Transverse colon (tissue), 4 donors: ENCODE results near the gene HLA-B. TPM values are rescaled to one million over a fixed set of nuclear protein-coding genes. Genes with fewer than 3 reads are reported as not detected.

ENCODE experiments used
- DNase-seq: peaks from one replicate; pipeline ENCODE4 v3.0.0-alpha.2; 2019
- H3K27ac ChIP-seq, 4 donors: fragments of 200-600 bp; sonication (generic); 2 replicates each; pipeline ENCODE4 v1.5.1; 2016 to 2018; ENCODE audit warnings: inconsistent platforms in 4 of 4
- H3K27me3 ChIP-seq: fragments of 200-600 bp; sonication (generic); 2 replicates; pipeline ENCODE4 v1.5.1; 2017; ENCODE audit warnings: inconsistent platforms
- H3K36me3 ChIP-seq, 4 donors: fragments of 200-600 bp; sonication (generic); 2 replicates each; pipeline ENCODE4 v1.5.1; 2017 to 2019; ENCODE audit warnings: inconsistent platforms in 4 of 4
- H3K4me1 ChIP-seq, 4 donors: fragments of 200-600 bp; sonication (generic); 2 replicates each; pipeline ENCODE4 v1.5.1; 2017 to 2020; ENCODE audit warnings: inconsistent platforms in 4 of 4
- H3K4me3 ChIP-seq, 4 donors: fragments of 200-600 bp; sonication (generic); 1 replicate in 1 of 4; 2 replicates in 3 of 4; pipeline versions ENCODE4 v1.5.1 to v1.6.1; 2017 to 2019; ENCODE audit warnings: inconsistent platforms in 4 of 4
- H3K9me3 ChIP-seq, 2 donors: fragments of 200-600 bp; sonication (generic); 2 replicates each; pipeline ENCODE4 v1.5.1; 2017 to 2019; ENCODE audit warnings: inconsistent platforms in 2 of 2
- CTCF ChIP-seq, 5 experiments: fragments of 200-600 bp in 3 of 5; fragments of 450-650 bp in 2 of 5; sonication (generic) in 3 of 5; IDR thresholded peaks; 1 replicate in 2 of 5; 2 replicates in 3 of 5; pipeline ENCODE4 v1.5.1; 2016 to 2017; ENCODE audit warnings: antibody characterized with exemption in 5 of 5, inconsistent platforms in 3 of 5, mild to moderate bottlenecking in 2 of 5, moderate library complexity in 1 of 5
- EP300 ChIP-seq: sonication (generic); formaldehyde crosslinking; IDR thresholded peaks from one replicate; pipeline ENCODE4 v1.6.1; 2017; ENCODE audit warnings: antibody characterized with exemption, low read depth
- POLR2A ChIP-seq: fragments of 450-650 bp; IDR thresholded peaks from one replicate; pipeline ENCODE4 v1.6.1; 2016; ENCODE audit warnings: antibody characterized with exemption, mild to moderate bottlenecking, moderate library complexity
- POLR2AphosphoS5 ChIP-seq, 3 donors: sonication (generic); formaldehyde crosslinking; IDR thresholded peaks; one replicate each; pipeline ENCODE4 v1.6.1; 2016; ENCODE audit warnings: antibody characterized with exemption in 3 of 3
- WGBS, 2 donors: methylation state at CpG; one replicate each; pipeline ENCODE4 v1.1.5; 2018; ENCODE audit warnings: low coverage in 1 of 2; 5-methylcytosine and 5-hydroxymethylcytosine counted together
- in situ Hi-C, 4 donors: fragments of 200-750 bp; cut with MboI; loops; one replicate each; pipeline versions ENCODE4 v1.15.0 to v1.15.1; 2017; ENCODE audit warnings: low sequenced_read_pairs in 3 of 4, low pct_ligation_motif_present in 1 of 4, low pct_unique_long_range_greater_than_20kb in 1 of 4
- intact Hi-C: fragments of 100-400 bp; cut with DNase I; formaldehyde crosslinking; loops from one replicate; pipeline ENCODE4 v1.15.1; 2023; ENCODE audit warnings: low total_unique reads
- total RNA-seq, 4 donors: library from RNA; depleted of rRNA; stranded (reverse); fragments of >200 nt; gene quantifications; one replicate each; pipeline ENCODE4 v1.1.0, GENCODE V29; 2016

The HLA-B gene
- total RNA-seq, 4 donors from 2014 or later, result 915 to 3,432 (median 2,814) TPM

GRCh38 chr6:31381666-31382065, 24.7 kb upstream of the HLA-B start:
- Histone ChIP-seq H3K36me3 (no peaks in the 10 kb centered on the region), H3K4me3 (no peak overlapping the region), H3K27ac (no peak overlapping the region), H3K27me3 (peaks cover 8% of the 10 kb centered on the region), H3K4me1 (peaks cover 0 to 19% (median 5%) of the 10 kb centered on the region in 4 donors), H3K9me3 (no peaks in the 10 kb centered on the region)
- TF ChIP-seq CTCF (IDR thresholded peaks at IDR 0.05), result no peak
- TF ChIP-seq EP300, result no peak
- TF ChIP-seq POLR2A, result no peak
- no peak for TF ChIP-seq POLR2AphosphoS5 (IDR thresholded peaks at IDR 0.05)
- in situ Hi-C loops (no loop called here), intact Hi-C loops (no loop called here)
- 72 to 79% methylated on average over 2 to 4 of the region's 4 CpGs for WGBS, 2 donors
- no peak for DNase-seq

DNA sequence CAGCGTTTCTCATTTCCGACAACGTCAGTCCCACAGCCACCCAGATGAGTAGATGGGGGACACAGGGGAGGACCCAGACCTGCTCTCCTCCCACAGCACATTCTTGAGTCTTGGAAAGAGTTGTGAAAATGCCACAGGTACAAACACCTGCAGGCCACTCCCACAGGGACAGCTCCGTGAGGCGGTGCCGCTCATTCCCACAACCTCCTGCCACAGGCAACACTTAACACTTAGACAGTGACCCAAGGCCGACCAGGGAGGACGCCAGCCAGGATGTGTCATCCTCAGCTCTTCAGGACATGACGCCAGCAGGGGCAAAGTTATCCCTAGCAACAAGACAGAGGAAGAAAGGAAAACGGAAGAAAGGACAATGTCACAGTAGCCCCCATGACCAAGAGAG, 22.9 kb upstream of the HLA-B start:
- H3K4me3 ChIP-seq, result no peak overlapping the region
- H3K9me3 ChIP-seq, result no peaks in the 10 kb centered on the region
- in situ Hi-C loops (loop anchor here in 1 of 4 donors (5.0 kb wide), 1 partner anchor 243 kb away; the partner anchor contains the start of gene PSORS1C2), intact Hi-C loops (no loop called here)
- DNase-seq, result peak; percentile 64
- peaks cover 0 to 19% (median 5%) of the 10 kb centered on the region in 4 donors for H3K4me1 ChIP-seq
- H3K27me3 ChIP-seq, result peaks cover 8% of the 10 kb centered on the region
- peak overlapping the region in 2 of 4 donors; percentile 23 to 42 for H3K27ac ChIP-seq
- WGBS, 2 donors, result 47% methylated on average over 10 of the region's 10 CpGs; no CpG with 5 or more reads in 1 of the 2 donors
- TF ChIP-seq POLR2AphosphoS5 (IDR thresholded peaks at IDR 0.05) (peak in 2 of 3 donors; percentile 69 to 70), POLR2A (peak; percentile 63), EP300 (no peak)
- no peaks in the 10 kb centered on the region for H3K36me3 ChIP-seq

DNA sequence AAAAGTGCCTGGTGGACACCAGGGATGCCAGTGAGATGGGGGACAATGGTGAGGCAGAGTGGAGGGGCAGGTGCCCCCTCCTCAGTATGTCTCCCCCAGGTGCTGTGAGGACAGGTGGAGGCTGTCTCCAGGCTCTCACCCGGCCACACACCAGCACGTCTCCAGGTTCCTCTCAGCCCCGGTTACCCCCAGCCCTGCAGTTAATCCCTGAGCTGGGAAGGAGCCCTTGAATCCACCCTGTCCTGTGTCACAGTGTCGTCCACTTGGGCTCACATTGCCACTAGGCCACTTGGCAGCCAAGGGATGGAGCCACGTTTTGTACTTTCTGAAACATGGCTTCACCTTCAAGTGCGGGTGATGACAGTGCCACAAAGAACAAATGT, 21.7 kb upstream of the HLA-B start:
- DNase-seq, result no peak
- Histone ChIP-seq H3K27me3 (peaks cover 8% of the 10 kb centered on the region), H3K36me3 (no peaks in the 10 kb centered on the region), H3K9me3 (no peaks in the 10 kb centered on the region), H3K4me3 (no peak overlapping the region), H3K4me1 (peaks cover 0 to 19% (median 5%) of the 10 kb centered on the region in 4 donors), H3K27ac (peak overlapping the region in 3 of 4 donors; percentile 23 to 42 (median 23))
- TF ChIP-seq POLR2AphosphoS5 (IDR thresholded peaks at IDR 0.05) (no peak), EP300 (no peak), POLR2A (no peak), CTCF (IDR thresholded peaks at IDR 0.05) (no peak)
- in situ Hi-C loops (loop anchor here in 1 of 4 donors (5.0 kb wide), 1 partner anchor 241 kb away; the partner anchor contains the start of gene PSORS1C2), intact Hi-C loops (no loop called here)
- WGBS, 2 donors, result 57% methylated on average over 6 of the region's 6 CpGs; no CpG with 5 or more reads in 1 of the 2 donors

DNA sequence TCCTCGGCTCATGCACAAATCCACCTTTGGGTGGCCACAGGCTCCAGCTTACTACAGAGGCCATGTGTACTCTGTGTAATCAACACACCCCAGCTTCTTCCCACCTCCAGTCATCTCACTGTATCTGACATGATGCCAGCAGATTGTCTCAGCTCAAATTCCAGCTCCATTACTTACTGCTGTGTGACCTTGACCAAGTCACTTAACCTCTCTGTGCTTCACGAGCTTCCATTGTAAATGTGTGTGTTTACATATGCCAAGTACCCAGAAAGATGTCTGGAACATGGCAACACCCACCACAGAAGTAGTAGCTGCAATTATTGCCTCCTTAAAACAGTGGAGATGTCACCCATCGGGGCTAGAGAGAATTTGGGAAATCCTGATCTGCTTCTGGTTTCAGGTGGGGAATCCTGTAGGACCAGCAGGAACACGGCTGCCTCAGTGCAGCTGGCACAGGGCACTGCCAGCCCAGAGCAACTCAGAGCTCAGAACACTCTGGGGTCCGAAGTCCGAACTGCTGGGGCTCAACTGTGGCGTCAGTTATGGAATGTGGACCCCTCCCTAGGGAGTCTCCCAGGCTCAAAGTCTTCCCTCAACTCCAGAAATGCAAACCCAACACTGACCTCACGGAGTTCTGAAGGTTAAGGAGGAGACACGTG, 21.2 kb upstream of the HLA-B start:
- in situ Hi-C loops, result loop anchor here in 1 of 4 donors (5.0 kb wide), 1 partner anchor 241 kb away; the partner anchor contains the start of gene PSORS1C2

More for the DNA sequence above, 21.2 kb upstream of the HLA-B start:
- DNase-seq, result peak; percentile 81
- TF ChIP-seq POLR2A (peak; percentile 80), EP300 (peak; percentile 43), POLR2AphosphoS5 (IDR thresholded peaks at IDR 0.05) (peak in 2 of 3 donors; percentile 75 to 76), CTCF (IDR thresholded peaks at IDR 0.05) (no peak)
- WGBS, 2 donors, result 38 to 50% methylated on average over 1 to 9 of the region's 9 CpGs
- peak overlapping the region in 3 of 4 donors; percentile 20 to 42 (median 23) for H3K27ac ChIP-seq
- H3K27me3 ChIP-seq, result peaks cover 8% of the 10 kb centered on the region
- no peaks in the 10 kb centered on the region for H3K36me3 ChIP-seq
- H3K9me3 ChIP-seq, result no peaks in the 10 kb centered on the region
- peaks cover 0 to 19% (median 5%) of the 10 kb centered on the region in 4 donors for H3K4me1 ChIP-seq
- intact Hi-C loops, result no loop called here
- no peak overlapping the region for H3K4me3 ChIP-seq
